Tibial artery (tissue), 4 donors: ENCODE results near the gene COBLL1.

Experiments
- DNase-seq, 2 donors: peaks; one replicate each; pipeline ENCODE4 v3.0.0-alpha.2; 2019
- H3K27ac ChIP-seq, 2 donors: fragments of 200-600 bp; sonication (generic) in 1 of 2; 1 replicate in 1 of 2; 2 replicates in 1 of 2; pipeline ENCODE4 v1.5.1; 2018 to 2019; ENCODE audit warnings: mild to moderate bottlenecking in 1 of 2
- H3K27me3 ChIP-seq, 2 donors: fragments of 200-600 bp; sonication (generic) in 1 of 2; one replicate each; pipeline versions ENCODE4 v1.5.1 to v1.6.0; 2016 to 2019
- H3K36me3 ChIP-seq, 3 donors: fragments of 200-600 bp; sonication (generic) in 2 of 3; one replicate each; pipeline ENCODE4 v1.5.1; 2016 to 2019; ENCODE audit warnings: mild to moderate bottlenecking in 2 of 3
- H3K4me1 ChIP-seq, 4 donors: fragments of 200-600 bp; sonication (generic) in 2 of 4; 1 replicate in 3 of 4; 2 replicates in 1 of 4; pipeline ENCODE4 v1.5.1; 2016 to 2019
- H3K4me3 ChIP-seq, 2 donors: fragments of 200-600 bp; sonication (generic) in 1 of 2; 1 replicate in 1 of 2; 2 replicates in 1 of 2; pipeline ENCODE4 v1.5.1; 2018 to 2019; ENCODE audit warnings: mild to moderate bottlenecking in 2 of 2
- H3K9me3 ChIP-seq, 3 donors: fragments of 200-600 bp; sonication (generic) in 1 of 3; one replicate each; pipeline ENCODE4 v1.5.1; 2016 to 2019
- CTCF ChIP-seq, 2 experiments: fragments of 200-600 bp in 1 of 2; fragments of 450-650 bp in 1 of 2; IDR thresholded peaks; one replicate each; pipeline ENCODE4 v1.5.1; 2017 to 2019; ENCODE audit warnings: antibody characterized with exemption in 2 of 2, mild to moderate bottlenecking in 1 of 2, moderate library complexity in 1 of 2
- intact Hi-C: fragments of 100-400 bp; cut with DNase I; formaldehyde crosslinking; loops from one replicate; pipeline ENCODE4 v1.15.0; 2023; ENCODE audit warnings: low total_unique reads

COBLL1 gene

GRCh38 chr2:164755952-164756351 is 85.7 kb downstream of the COBLL1 start:
- Histone ChIP-seq H3K27ac (peak overlapping the region; percentile 67), H3K27me3 (no peaks in the 10 kb centered on the region), H3K4me1 (peaks cover 0 to 85% (median 20%) of the 10 kb centered on the region in 4 donors), H3K36me3 (no peaks in the 10 kb centered on the region), H3K9me3 (no peaks in the 10 kb centered on the region), H3K4me3 (no peak overlapping the region)
- DNase-seq: no peak
- TF ChIP-seq CTCF (IDR thresholded peaks at IDR 0.05): no peak
- intact Hi-C loops: no loop called here

GRCh38 chr2:164754157-164755093 is 87.2 kb downstream of the COBLL1 start:
- H3K9me3 ChIP-seq: no peaks in the 10 kb centered on the region
- no peak for TF ChIP-seq CTCF (IDR thresholded peaks at IDR 0.05)
- intact Hi-C loops: no loop called here
- H3K27me3 ChIP-seq: no peaks in the 10 kb centered on the region
- H3K4me3 ChIP-seq: no peak overlapping the region
- H3K36me3 ChIP-seq: no peaks in the 10 kb centered on the region
- no peak for DNase-seq
- H3K4me1 ChIP-seq: peaks cover 0 to 89% (median 20%) of the 10 kb centered on the region in 4 donors
- peak overlapping the region; percentile 67 for H3K27ac ChIP-seq

DNA sequence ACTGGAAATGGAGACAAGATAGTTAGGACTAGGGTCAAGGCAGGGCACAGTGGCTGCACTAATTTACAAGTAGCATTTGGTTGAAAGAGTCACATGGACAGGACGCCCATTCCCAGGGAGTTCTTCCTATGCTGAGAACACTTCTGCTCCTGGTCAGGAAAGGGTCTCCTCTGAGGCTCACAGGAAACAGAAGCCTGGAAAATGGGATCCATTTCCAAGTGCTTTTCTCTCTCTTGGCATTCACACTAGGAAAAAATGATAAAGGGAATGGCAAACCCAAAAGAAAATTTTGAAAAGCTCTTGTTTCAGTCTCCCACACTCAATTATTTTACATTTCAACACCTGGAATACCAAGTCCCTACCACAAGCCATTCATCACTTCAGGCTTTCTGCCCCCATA is 88.7 kb downstream of the COBLL1 start:
- DNase-seq: no peak
- Histone ChIP-seq H3K36me3 (no peaks in the 10 kb centered on the region), H3K27me3 (no peaks in the 10 kb centered on the region), H3K9me3 (no peaks in the 10 kb centered on the region), H3K4me3 (no peak overlapping the region), H3K27ac (no peak overlapping the region), H3K4me1 (peaks cover 0 to 89% (median 18%) of the 10 kb centered on the region in 4 donors)
- TF ChIP-seq CTCF (IDR thresholded peaks at IDR 0.05): no peak
- intact Hi-C loops: no loop called here

DNA sequence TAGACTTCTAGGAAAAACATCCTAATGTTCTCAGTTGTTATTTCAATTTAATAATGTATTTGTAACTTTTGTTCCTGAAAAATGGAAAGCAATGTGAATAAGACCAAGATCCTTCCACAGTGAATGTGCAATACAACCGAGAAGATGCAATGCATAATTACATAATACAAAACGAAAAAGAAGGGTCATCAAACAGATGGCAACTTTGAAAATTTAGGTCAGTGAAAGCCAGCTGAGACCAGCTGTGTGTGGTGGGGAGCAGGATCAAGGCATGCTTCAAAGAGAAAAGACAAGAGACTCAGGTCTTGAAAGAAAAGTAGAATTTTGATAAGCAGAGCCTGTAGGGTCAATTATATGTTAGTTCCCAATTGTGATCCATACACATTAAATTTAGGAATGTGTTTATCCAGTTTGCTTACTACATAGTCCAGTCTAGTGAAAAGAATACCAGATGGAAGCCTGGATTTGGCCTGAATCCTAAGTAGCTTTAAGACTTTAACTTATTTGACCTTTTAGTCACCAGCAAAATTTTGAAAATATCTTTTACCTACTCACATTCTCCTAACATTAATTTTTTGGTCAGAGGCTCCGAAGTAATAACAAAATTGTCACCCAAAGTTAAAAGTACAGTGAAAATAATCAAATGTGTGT is 93.7 kb downstream of the COBLL1 start:
- Histone ChIP-seq H3K27ac (no peak overlapping the region), H3K4me1 (peaks cover 0 to 88% (median 8%) of the 10 kb centered on the region in 4 donors), H3K27me3 (no peaks in the 10 kb centered on the region), H3K36me3 (no peaks in the 10 kb centered on the region), H3K4me3 (no peak overlapping the region), H3K9me3 (no peaks in the 10 kb centered on the region)
- no peak for TF ChIP-seq CTCF (IDR thresholded peaks at IDR 0.05)
- intact Hi-C loops: no loop called here
- no peak for DNase-seq

DNA sequence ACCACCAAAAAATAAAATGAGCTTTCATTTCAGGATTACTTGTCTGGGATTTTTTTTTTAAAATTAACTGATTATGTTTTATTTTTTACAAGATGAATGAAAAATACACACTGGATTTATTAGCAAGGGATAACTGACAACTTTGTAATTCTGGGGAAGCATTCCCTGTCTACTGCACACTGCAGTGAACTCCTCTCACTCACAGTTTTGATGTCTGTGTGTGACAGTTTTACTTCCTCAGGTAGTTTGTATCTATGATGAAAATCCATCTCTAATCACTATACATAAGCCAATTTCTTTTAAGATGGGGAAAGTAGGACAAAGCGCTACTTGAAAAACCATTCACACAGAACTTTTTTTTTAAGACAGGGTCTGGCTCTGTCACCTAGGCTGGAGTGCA is 94.5 kb downstream of the COBLL1 start:
- no peak for TF ChIP-seq CTCF (IDR thresholded peaks at IDR 0.05)
- intact Hi-C loops: no loop called here
- Histone ChIP-seq H3K27me3 (no peaks in the 10 kb centered on the region), H3K4me1 (peaks cover 0 to 88% (median 8%) of the 10 kb centered on the region in 4 donors), H3K4me3 (no peak overlapping the region), H3K36me3 (no peaks in the 10 kb centered on the region), H3K9me3 (no peaks in the 10 kb centered on the region), H3K27ac (no peak overlapping the region)
- DNase-seq: no peak
